Right hindlimb (tissue), 1 donor: ENCODE results near the gene TSPAN17.
"Not testable (repeated sequence)": the region's sequence is repeated elsewhere in the genome, so short reads cannot be mapped to it uniquely, and the experiment has no call there.

Experiments
- DNase-seq: peaks from one replicate; pipeline ENCODE4 v3.0.0-alpha.2; 2018

The TSPAN17 gene

GRCh38 chr5:176687247-176687646 lies 40.0 kb downstream of the TSPAN17 start:
- DNase-seq = no peak

DNA sequence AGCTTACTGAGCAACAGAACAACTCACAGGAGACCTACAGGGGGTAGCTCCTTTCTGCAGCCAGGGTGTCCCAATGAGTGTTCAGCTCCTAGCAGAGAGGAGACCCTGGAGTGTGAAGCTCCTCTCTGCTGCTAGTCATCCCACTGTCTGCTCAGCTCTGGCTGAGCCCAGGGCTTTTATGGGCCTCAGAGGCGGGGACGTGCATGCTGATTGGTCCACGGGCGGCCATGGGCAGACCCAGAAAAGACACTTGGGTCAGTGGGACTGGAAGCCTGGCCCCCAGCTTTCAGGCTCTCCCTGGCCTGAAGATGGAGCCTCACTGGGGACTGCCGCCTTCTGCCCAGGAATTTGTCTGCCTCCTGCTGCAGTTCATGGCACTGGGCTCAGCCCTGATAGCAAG lies 40.6 kb downstream of the TSPAN17 start:
- DNase-seq = no peak

- DNase-seq = no peak
Observed at GRCh38 chr5:176690911-176691310, 43.6 kb downstream of the TSPAN17 start.

DNA sequence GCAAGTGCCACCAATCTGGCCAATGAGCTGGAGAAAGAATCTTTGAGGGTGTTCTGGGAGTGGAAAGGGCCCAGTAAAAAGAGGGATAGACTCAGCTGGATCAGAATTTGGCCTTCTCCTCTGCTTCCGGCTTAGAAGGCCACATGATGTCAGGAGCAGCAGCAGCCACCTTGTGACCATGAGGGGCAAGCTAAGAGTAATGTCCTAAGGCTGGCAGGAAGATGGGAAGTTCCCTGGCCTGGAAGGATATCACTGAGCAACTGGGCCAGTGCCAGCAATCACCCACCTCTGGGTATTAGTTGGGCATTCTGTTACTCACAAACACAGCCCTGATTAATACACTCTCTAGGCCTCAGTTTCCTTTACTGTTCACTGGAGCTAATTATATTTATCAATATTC lies 44.2 kb downstream of the TSPAN17 start:
- no peak for DNase-seq

- DNase-seq = no peak
Observed at GRCh38 chr5:176692326-176692725, 45.0 kb downstream of the TSPAN17 start.

DNA sequence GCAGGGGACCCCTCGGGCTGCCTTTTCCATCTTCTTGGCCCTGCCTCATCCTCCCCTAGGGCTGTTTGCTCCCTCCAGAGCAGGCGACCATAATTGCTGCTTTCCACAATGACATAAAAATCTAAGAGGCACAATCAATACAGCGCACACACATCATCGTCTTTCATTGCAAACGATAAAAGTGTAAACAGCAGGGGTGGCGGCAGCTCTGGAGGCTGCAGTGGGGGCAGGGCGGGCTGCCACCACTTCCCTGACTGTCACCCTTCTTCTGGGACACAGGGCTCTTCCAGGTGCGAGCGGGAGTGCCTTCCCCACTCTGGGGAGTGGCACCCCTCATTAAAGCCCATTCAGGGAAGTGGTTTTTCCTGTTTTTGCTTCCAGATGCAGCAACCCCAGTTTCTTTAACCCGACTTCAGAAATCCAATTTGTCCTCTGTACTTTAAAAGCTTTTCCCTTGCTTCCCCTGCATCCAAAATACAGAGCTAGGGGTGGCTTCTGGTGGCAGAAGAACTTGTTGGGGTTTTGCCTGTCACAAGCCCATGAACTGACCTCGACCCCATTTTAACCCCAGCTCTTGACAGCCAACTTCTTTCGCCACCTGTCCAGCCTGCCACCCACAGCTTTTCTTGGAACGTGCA lies 45.7 kb downstream of the TSPAN17 start:
- DNase-seq = no peak

DNA sequence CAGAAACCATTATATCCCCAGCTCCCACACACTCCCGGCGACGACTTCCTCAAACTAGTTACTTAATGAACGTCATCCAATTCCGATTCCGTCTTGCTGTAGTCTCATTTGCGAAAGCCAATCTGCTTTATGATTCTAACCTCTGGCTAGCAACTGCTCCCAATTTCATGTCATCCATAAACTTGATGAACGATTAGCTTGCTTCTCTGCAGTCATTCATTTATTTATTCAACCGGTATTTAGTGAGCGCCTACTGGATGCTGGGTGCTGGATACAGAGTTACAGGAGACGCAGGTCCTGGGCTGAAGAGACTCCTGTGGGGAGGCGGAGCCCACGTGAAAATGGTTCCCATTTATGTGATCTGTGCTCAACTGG lies 46.2 kb downstream of the TSPAN17 start:
- DNase-seq = no peak

GRCh38 chr5:176694146-176694545 lies 46.9 kb downstream of the TSPAN17 start:
- DNase-seq = no peak

DNA sequence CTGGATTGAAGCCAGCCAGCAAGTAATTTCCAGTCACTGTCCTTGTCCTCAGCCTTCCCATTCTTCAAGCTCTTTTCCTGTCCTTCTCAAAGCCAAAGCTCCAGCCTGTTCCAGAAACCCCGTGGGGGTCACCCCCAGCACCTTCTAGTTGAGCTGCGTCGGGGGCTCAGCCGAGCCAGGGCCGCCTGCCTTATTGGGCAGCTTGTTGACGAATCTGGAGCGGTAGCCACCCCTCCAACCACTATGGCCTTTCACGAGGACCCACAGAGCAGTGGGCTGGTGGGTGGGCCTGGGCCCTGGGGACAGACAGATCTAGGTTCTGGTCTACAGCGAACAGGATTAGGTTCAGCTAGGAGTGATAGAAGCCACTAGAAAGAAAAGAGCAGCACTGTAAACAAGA lies 47.3 kb downstream of the TSPAN17 start:
- no peak for DNase-seq

DNA sequence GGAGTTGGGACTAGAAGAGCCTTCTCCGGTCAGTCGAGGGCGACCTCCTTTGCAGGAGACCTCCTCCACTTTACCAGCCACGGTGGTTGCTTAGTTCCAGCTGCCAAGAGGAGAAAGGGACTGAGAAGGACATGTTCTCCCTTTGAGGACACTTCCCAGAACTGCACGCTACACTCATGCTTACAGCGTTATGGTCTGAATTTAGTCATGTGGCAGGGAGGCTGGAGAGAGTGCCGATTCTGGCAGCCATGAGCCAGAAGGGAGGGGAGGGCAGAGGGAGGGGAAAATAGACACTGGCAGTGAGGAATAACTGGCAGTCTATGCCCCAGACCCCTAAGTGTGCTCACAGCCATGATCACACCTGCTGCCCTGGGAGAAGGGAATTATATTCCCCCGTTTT lies 47.8 kb downstream of the TSPAN17 start:
- no peak for DNase-seq

DNA sequence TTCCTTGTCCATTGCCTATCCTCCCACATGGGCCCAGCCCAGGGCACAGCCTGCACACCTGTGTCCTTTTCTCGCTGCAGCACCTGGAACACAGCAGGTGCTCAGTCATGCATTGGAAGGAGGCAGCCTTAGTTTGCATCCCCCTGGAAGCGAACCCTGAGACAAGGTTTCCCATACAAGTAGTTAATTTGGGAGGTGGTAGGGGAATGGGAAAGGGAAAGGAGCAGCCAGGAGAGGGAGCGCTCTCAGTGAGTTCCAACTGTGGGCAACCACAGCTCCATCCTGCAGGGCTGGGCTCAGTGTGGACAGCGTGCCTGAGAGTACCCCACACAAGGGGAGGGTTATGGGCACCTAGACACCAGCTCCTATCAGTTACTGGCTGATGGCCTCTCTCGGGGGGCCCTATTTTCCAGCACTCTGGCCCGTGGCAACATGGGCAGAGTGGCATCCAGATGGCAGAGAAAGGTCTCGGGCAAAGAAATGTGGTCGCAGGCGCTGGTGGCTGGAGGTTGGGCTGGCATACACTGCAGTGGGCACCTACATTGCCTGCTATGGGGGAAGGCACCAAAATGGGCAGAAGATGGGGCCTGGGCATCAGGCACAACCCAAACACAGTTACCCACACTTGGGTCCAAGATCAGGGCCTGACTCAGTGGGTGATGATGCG lies 50.1 kb downstream of the TSPAN17 start:
- DNase-seq = no peak

GRCh38 chr5:176697934-176698538 lies 50.8 kb downstream of the TSPAN17 start:
- no peak for DNase-seq

DNA sequence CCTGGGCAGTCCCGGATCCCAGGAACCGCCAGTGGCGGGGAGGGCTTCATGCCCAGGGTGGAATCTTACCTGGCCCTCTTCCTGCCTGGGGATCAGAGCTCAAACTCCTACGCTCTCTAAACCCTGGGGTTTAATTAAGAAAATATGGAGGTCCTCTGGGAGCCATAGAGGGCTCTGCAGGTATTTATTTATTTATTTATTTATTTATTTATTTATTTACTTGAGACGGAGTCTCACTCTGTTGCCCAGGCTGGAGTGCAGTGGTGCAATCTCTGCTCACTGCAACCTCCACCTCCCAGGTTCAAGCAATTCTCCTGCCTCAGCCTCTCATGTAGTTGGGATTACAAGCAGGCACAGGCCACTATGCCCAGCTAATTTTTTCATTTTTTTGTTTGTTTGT lies 52.2 kb downstream of the TSPAN17 start:
- not testable (repeated sequence) for DNase-seq

DNA sequence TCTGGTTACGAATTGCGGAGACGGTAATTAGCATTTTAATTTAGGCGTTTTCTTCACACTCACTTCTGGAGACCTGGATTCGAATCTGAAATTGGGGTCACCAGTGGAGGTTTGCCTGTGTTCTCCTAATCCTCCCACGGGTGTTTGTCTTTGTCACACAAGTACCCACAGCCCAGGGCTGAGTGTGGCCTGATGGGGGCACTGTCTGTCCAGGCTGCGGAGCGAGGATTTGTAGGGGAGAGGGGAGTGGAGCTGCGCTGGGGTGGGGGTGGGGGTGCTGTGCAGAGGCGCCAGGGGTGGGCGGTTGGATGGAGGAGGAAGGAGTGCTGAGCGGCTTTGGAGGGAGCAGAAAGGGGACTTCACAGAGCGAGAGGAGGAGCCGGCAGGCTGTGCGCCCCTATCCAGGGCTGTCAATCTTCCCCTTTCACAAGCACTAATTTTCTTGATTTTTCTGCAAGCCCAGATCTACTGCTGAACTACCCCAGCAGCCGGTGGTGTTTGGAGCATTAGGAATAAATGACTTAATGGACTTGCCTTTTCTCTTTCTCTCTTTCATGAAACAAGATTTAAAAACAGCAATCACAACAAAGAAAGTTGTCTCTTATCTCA lies 53.1 kb downstream of the TSPAN17 start:
- no peak for DNase-seq

DNA sequence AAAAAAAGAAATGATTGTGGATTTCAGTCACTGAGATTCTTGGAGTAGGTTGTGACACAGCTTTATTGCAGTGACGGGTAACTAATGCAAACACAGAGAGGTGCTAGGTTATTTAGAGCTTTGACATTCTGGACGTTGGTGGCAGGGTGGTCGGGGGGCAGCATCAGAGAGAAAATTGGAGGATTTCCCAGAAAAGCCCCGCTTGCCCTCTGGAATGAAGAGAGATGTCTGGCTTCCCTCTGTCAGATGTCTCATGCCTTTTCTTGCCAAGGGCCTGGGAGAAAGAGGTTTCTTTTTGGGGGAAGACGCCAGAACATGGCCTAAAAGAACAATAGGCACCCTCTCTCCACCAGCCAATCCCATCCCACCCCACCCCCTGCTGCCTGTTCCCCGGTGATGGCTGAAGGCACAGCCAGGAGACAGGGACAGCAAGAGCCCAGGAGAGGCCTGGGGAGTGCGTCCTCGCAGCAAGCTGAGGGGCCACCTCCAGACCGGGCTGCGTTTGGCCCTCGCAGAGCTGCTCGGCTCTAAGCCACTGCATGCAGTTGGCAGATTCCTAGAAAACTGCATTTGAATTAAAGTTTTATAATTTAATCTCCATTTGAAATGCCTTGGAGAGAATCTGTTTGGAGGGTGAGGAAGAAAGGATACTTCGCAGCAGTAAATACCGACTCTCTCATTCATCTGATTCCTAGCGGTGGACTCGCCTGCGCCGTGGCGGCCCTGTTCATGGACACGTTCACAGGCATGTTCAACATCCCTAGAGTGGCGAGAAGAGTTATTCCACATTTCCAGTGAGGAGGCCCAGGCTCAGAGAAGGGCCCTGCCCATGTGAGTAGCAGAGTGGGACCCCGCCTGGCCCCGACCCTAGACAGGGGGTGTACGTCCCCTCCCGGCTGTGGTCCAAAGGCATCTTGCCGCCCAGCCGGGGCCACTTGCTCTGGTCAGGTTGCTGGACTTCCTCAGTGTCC lies 55.7 kb downstream of the TSPAN17 start:
- no peak for DNase-seq

- DNase-seq = no peak
Observed at GRCh38 chr5:176703857-176704256, 56.6 kb downstream of the TSPAN17 start.

- no peak for DNase-seq
Observed at GRCh38 chr5:176704355-176704754, 57.1 kb downstream of the TSPAN17 start.

GRCh38 chr5:176704817-176705216 lies 57.5 kb downstream of the TSPAN17 start:
- DNase-seq = no peak
